ENCODE measurements around the gene TPRG1. TPM values are rescaled to one million over a fixed set of nuclear protein-coding genes. Genes with fewer than 3 reads are reported as not detected.
A peak's percentile ranks its signal among the peaks of the same experiment; 100 is the strongest.

Gene TPRG1, protein sequence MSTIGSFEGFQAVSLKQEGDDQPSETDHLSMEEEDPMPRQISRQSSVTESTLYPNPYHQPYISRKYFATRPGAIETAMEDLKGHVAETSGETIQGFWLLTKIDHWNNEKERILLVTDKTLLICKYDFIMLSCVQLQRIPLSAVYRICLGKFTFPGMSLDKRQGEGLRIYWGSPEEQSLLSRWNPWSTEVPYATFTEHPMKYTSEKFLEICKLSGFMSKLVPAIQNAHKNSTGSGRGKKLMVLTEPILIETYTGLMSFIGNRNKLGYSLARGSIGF
- total RNA-seq: 1 to 10 TPM; 1.1 to 1.8 TPM

DNA sequence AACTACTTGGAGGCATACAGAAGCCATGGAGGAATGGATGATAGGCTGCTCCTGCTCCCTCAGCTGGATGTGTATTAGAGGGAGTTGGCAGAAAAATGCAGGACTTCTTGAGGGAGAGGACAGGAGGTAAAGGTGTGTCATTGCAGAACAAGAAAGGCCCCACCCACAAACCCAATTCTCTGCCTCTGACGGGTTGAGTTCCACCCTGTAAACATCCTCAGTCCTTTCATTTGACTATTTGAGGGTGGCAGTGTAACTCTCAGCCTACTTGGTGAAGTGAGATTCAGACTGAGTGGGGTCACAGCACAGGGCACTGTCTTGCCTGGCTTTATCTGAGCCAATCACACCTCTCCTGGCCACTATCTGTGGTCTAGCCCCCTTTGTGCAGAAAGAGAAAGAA, at the start of gene TPRG1:
Gene TPRG1, plus strand, starts transcription at position 265 of the 400 bp plus-strand sequence. CDS start 35,414 bp downstream, outside the sequence.
- Histone ChIP-seq H3K36me3 (no peaks in the 10 kb centered on the region), H3K9ac (ENCODE audit: low read depth in 2 of 2, low read length in 2 of 2) (no peak within 1 kb of the TSS), H3K4me1 (no peaks in the 10 kb centered on the region), H3K27me3 (no peaks in the 10 kb centered on the region), H3K4me3 (no peak within 1 kb of the TSS), H3K27ac (no peak within 1 kb of the TSS), H3K9me3 (no peaks in the 10 kb centered on the region)
- TF ChIP-seq, protein P1, sequence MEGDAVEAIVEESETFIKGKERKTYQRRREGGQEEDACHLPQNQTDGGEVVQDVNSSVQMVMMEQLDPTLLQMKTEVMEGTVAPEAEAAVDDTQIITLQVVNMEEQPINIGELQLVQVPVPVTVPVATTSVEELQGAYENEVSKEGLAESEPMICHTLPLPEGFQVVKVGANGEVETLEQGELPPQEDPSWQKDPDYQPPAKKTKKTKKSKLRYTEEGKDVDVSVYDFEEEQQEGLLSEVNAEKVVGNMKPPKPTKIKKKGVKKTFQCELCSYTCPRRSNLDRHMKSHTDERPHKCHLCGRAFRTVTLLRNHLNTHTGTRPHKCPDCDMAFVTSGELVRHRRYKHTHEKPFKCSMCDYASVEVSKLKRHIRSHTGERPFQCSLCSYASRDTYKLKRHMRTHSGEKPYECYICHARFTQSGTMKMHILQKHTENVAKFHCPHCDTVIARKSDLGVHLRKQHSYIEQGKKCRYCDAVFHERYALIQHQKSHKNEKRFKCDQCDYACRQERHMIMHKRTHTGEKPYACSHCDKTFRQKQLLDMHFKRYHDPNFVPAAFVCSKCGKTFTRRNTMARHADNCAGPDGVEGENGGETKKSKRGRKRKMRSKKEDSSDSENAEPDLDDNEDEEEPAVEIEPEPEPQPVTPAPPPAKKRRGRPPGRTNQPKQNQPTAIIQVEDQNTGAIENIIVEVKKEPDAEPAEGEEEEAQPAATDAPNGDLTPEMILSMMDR (IDR thresholded peaks at IDR 0.05): no peak
- peak; percentile 45 for DNase-seq
- intact Hi-C loops (cut with DNase I): no loop called here

DNA sequence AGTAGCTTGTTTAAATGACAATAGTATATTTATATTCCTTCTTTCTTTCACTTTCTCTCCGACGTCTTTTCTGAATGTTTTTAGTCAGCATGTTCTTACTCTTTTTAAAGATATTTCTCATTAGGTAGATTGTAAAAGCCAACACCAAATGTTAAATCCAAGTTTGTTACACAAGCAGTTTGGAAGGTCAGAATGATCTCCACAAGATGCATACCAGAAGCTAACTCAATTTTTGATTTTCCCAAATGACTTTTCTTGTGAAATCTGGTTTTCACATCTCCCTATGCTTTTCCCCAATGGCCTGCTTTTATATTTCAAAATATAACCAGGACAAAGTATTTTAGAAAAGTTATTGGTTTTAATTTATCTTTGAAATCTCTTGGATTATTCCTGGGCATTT, 49.7 kb upstream of the TPRG1 start:
- no peak overlapping the region for H3K4me3 ChIP-seq
- no peak overlapping the region for H3K9ac ChIP-seq (ENCODE audit: low read depth in 2 of 2, low read length in 2 of 2)
- no peaks in the 10 kb centered on the region for H3K27me3 ChIP-seq
- no peak overlapping the region for H3K27ac ChIP-seq
- DNase-seq: no peak
- H3K36me3 ChIP-seq: no peaks in the 10 kb centered on the region
- no peaks in the 10 kb centered on the region for H3K4me1 ChIP-seq
- no peaks in the 10 kb centered on the region for H3K9me3 ChIP-seq
- TF ChIP-seq, protein P1 (IDR thresholded peaks at IDR 0.05): no peak
- intact Hi-C loops (cut with DNase I): no loop called here

DNA sequence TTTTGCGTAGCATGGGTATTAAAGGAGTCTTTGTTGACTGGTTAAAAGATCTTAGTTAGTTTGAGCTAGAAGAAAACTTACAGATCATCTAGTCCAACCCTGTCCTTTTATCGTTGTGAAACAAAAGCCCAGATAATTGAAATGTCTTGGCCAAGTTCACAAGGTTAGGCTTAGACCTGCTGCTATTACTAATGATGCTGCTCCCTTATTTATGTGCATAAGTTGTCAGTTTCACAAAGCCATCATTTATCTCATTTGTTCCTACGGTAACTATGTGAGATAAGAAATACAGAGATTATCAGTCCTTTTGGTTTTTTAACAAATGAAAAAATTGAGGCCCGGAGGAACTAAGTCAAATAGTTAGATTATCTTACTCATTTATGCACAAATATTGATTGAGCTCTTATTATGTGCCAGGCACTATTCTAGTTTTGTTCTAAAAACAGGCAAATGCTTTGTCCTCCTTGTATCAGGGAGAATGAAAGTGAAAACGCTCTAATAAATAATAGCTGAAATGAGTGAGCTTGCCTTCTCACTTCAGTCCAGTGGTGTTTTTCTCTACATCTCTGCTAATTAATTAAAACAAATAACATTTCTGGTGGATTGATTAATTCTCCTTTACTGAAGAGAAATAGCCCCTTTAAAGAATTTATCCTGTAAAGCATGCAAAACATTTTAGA, 49.1 kb upstream of the TPRG1 start:
- no peak overlapping the region for H3K9ac ChIP-seq (ENCODE audit: low read depth in 2 of 2, low read length in 2 of 2)
- H3K36me3 ChIP-seq: no peaks in the 10 kb centered on the region
- no peaks in the 10 kb centered on the region for H3K9me3 ChIP-seq
- DNase-seq: no peak
- H3K4me3 ChIP-seq: no peak overlapping the region
- H3K4me1 ChIP-seq: no peaks in the 10 kb centered on the region
- intact Hi-C loops (cut with DNase I): no loop called here
- H3K27ac ChIP-seq: no peak overlapping the region
- no peaks in the 10 kb centered on the region for H3K27me3 ChIP-seq
- TF ChIP-seq, protein P1 (IDR thresholded peaks at IDR 0.05): no peak

DNA sequence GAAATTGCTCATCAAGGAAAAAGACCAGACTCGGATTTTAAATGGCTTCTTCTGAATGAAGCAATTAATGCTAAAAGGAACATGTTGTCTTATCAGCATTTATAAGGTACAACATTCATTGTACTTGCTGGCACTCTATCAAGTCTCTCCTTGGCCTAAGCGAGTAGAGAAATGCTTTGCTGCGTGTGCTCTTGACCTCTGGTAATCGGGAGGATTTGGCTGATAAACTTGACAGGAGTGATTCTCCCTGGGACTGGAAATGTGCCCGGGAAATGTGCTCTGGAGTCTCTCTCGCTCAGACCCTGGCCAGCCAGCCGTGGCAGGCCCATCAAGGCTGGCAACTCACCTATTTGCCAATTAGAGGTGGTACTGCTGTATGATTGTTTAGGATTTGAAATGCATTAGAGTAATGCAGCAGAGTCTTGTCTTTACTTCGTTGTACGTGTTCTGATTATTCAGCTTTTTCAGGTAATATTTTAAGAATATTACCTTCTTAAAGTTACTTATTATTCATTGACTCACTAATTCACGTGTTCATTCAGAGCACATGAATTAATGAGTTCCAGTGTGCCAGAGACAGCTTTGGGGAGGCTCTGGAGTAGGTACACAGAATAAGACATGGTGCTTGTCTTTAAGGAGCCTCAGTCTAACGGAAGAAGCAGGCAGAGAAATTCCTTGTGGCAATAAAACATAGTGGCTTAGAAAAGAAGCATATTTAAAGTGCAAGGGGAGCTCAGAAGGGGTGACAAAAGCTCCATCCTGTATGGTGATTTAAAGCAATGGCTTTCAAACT, 48.0 kb upstream of the TPRG1 start:
- Histone ChIP-seq H3K36me3 (no peaks in the 10 kb centered on the region), H3K4me1 (no peaks in the 10 kb centered on the region), H3K9ac (ENCODE audit: low read depth in 2 of 2, low read length in 2 of 2) (no peak overlapping the region), H3K27me3 (no peaks in the 10 kb centered on the region), H3K4me3 (no peak overlapping the region), H3K9me3 (no peaks in the 10 kb centered on the region), H3K27ac (no peak overlapping the region)
- DNase-seq: no peak
- TF ChIP-seq, protein P1 (IDR thresholded peaks at IDR 0.05): no peak
- intact Hi-C loops (cut with DNase I): no loop called here

DNA sequence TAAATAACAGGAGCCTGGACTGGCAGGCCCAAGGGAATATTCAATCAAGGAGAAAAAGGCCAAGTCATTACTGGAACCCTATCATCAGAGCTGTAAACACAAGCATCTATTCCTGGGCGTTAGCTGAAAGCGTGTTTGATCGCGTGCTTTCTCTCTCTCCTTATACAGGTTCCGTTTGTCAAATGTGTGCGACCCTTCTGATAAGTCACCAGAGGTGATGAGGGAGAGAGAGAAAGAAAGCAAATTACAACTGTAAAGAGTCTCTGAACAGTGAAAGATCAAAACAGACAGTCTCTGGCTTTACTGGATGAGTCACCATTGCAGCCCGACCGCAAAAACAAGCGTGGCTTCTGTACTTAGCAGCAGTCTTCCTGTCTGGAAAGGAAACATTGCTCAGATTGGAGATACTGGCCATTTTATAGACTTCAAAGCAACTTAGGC, 39.5 kb upstream of the TPRG1 start:
- peak; percentile 61 for DNase-seq
- H3K9me3 ChIP-seq: no peaks in the 10 kb centered on the region
- H3K4me1 ChIP-seq: no peaks in the 10 kb centered on the region
- intact Hi-C loops (cut with DNase I): no loop called here
- H3K36me3 ChIP-seq: no peaks in the 10 kb centered on the region
- H3K27ac ChIP-seq: peak overlapping the region; percentile 18
- TF ChIP-seq, protein P1 (IDR thresholded peaks at IDR 0.05): no peak
- no peak overlapping the region for H3K4me3 ChIP-seq
- no peaks in the 10 kb centered on the region for H3K27me3 ChIP-seq
- peak overlapping the region in 1 of 2 donors; percentile 58 for H3K9ac ChIP-seq (ENCODE audit: low read depth in 2 of 2, low read length in 2 of 2)
